ENCODE results near the gene DUSP7.

Gene DUSP7

DNA sequence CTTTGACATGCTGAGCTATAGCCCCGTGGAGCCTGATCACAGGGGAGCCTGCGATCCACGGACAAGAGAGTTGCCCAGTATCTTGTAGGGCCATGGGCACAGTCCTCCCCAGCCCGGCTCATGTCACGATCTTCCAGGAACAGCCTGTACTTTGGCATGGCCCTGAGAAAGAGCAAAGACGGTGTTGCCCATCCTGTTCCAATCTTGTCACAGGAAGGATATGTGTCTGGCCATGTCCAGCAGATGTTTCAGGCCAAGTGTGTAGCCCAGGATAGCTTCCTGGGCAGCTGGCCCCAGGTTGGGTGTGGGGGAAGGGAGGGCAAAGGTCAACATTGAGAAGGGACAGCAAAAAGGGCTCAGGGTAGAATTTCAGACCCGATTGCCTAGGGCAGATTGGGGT lies 43.7 kb downstream of the DUSP7 start (continued):
- TF ChIP-seq ZNF561 (tag by site-specific recombination; IDR thresholded peaks at IDR 0.05; ENCODE audit: borderline replicate concordance) (no peak), ZBTB7A (tag by site-specific recombination; IDR thresholded peaks at IDR 0.05; ENCODE audit: low read depth) (no peak), ZBTB20 (tag by site-specific recombination; IDR thresholded peaks at IDR 0.05) (no peak), ZNF433 (tag by site-specific recombination; IDR thresholded peaks at IDR 0.05; ENCODE audit: low read depth) (no peak), ZNF10 (tag by site-specific recombination; IDR thresholded peaks at IDR 0.05) (no peak), ZNF501 (tag by site-specific recombination; IDR thresholded peaks at IDR 0.05) (no peak), PRDM1 (tag by site-specific recombination; IDR thresholded peaks at IDR 0.05) (no peak), ZNF221 (tag by site-specific recombination; IDR thresholded peaks at IDR 0.05; ENCODE audit: borderline replicate concordance) (no peak)
- TF ChIP-seq, protein P1, sequence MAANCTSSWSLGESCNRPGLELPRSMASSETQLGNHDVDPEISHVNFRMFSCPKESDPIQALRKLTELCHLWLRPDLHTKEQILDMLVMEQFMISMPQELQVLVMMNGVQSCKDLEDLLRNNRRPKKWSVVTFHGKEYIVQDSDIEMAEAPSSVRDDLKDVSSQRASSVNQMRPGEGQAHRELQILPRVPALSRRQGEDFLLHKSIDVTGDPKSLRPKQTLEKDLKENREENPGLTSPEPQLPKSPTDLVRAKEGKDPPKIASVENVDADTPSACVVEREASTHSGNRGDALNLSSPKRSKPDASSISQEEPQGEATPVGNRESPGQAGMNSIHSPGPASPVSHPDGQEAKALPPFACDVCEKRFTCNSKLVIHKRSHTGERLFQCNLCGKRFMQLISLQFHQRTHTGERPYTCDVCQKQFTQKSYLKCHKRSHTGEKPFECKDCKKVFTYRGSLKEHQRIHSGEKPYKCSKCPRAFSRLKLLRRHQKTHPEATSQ (tag by site-specific recombination; IDR thresholded peaks at IDR 0.05): no peak
- TF ChIP-seq, protein P2, sequence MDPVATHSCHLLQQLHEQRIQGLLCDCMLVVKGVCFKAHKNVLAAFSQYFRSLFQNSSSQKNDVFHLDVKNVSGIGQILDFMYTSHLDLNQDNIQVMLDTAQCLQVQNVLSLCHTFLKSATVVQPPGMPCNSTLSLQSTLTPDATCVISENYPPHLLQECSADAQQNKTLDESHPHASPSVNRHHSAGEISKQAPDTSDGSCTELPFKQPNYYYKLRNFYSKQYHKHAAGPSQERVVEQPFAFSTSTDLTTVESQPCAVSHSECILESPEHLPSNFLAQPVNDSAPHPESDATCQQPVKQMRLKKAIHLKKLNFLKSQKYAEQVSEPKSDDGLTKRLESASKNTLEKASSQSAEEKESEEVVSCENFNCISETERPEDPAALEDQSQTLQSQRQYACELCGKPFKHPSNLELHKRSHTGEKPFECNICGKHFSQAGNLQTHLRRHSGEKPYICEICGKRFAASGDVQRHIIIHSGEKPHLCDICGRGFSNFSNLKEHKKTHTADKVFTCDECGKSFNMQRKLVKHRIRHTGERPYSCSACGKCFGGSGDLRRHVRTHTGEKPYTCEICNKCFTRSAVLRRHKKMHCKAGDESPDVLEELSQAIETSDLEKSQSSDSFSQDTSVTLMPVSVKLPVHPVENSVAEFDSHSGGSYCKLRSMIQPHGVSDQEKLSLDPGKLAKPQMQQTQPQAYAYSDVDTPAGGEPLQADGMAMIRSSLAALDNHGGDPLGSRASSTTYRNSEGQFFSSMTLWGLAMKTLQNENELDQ (tag by site-specific recombination; IDR thresholded peaks at IDR 0.05; ENCODE audit: low read depth): no peak

DNA sequence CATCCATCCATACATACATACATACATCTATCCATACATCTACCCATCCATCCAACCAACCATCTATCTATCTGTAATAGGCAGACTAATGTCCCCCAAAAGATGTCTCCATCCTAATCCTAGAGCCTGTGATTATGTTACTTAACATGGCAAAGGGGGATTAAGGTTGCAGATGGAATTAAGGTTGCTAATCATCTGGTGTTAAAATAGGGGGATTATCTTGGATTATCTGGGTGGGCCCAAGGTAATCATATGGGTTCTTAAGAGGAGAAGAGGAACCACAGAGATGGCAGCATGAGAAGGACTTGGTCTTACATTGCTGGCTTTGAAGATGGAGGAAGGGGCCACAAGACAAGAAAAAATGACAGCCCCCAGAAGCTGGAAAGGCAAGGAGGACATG lies 45.9 kb downstream of the DUSP7 start:
- Histone ChIP-seq H3K27ac (ENCODE audit: extremely low read depth, low read depth, low read length) (no peak overlapping the region), H3K4me1 (ENCODE audit: control insufficient read depth, insufficient read depth, low read length) (no peaks in the 10 kb centered on the region), H3K4me3 (ENCODE audit: low read depth, low read length) (no peak overlapping the region), H3K36me3 (ENCODE audit: control insufficient read depth in 2 of 2, insufficient read depth in 1 of 2, low read length in 2 of 2) (no peaks in the 10 kb centered on the region), H3K9me3 (ENCODE audit: control insufficient read depth, insufficient read depth, low read depth, low read length) (no peaks in the 10 kb centered on the region)
- no peak for TF ChIP-seq TRIM28 (IDR thresholded peaks at IDR 0.05; ENCODE audit: borderline replicate concordance, low read length)
- peak; percentile 4; the same call in 1 of the 2 replicates for TF ChIP-seq ZNF366 (tag by site-specific recombination; conservative IDR thresholded peaks at IDR 0.05)
- ChIA-PET POLR2A (no interaction called here), CTCF (interaction anchor here (0.8 kb wide), 1 partner anchor 10 kb away, joined by 4 read pairs; no protein-coding TSS in a partner anchor)

DNA sequence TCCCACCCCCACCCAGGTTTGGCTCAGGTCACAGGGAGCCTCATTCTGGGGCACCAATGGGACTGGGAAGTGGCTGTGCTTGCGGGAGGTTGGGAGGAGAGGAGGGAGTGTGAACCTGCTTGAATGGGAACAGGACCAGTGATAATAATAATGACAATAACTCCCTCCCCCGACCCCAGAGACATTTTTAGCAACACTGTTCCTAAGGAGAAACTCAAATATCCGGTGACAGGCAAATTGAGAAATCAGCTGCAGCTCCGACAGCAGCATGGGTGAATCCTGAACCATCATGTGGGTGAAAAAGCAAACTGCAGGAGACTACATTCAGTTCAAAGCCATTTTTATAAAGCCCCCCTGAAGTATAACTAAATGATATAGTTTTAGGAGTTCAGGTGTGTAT lies 49.1 kb downstream of the DUSP7 start:
- no peak for TF ChIP-seq ZSCAN30 (tag by site-specific recombination; IDR thresholded peaks at IDR 0.05)
- POLR2A ChIA-PET: interaction anchor here (1.3 kb wide), 1 partner anchor 11 kb away, joined by 3 read pairs; the partner anchor contains the start of gene RPL29
- Histone ChIP-seq H3K36me3 (ENCODE audit: control insufficient read depth in 2 of 2, insufficient read depth in 1 of 2, low read length in 2 of 2) (no peaks in the 10 kb centered on the region), H3K4me3 (ENCODE audit: low read depth, low read length) (no peak overlapping the region), H3K4me1 (ENCODE audit: control insufficient read depth, insufficient read depth, low read length) (no peaks in the 10 kb centered on the region), H3K27ac (ENCODE audit: extremely low read depth, low read depth, low read length) (no peak overlapping the region), H3K9me3 (ENCODE audit: control insufficient read depth, insufficient read depth, low read depth, low read length) (no peaks in the 10 kb centered on the region)
- CTCF ChIA-PET: no interaction called here

DNA sequence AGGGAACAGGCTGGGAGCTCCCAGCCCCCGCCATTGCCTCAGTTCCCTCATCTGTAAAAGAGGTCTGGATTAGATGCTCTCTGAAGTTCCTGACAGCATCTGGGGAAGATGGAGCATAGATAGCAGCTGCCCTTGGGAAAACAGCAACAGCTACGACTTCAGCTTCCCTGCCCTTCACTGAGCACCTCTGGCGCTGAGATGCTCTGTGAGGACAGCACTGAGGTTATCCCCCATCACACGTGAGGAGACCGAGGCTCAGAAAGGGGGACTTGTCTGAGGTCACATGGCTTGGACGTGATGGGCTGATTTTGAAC lies 49.6 kb downstream of the DUSP7 start:
- Histone ChIP-seq H3K4me3 (ENCODE audit: low read depth, low read length) (no peak overlapping the region), H3K36me3 (ENCODE audit: control insufficient read depth in 2 of 2, insufficient read depth in 1 of 2, low read length in 2 of 2) (no peaks in the 10 kb centered on the region), H3K4me1 (ENCODE audit: control insufficient read depth, insufficient read depth, low read length) (no peaks in the 10 kb centered on the region), H3K9me3 (ENCODE audit: control insufficient read depth, insufficient read depth, low read depth, low read length) (no peaks in the 10 kb centered on the region), H3K27ac (ENCODE audit: extremely low read depth, low read depth, low read length) (no peak overlapping the region)
- no peak for TF ChIP-seq IKZF3 (tag by site-specific recombination; IDR thresholded peaks at IDR 0.05)
- no peak for TF ChIP-seq ZNF302 (tag by site-specific recombination; IDR thresholded peaks at IDR 0.05; ENCODE audit: low read depth)
- TF ChIP-seq KLF8 (tag by site-specific recombination; IDR thresholded peaks at IDR 0.05): no peak
- TF ChIP-seq REPIN1 (tag by site-specific recombination; IDR thresholded peaks at IDR 0.05; ENCODE audit: low read depth): no peak
- no peak for TF ChIP-seq ZNF324 (tag by site-specific recombination; IDR thresholded peaks at IDR 0.05)
- no peak for TF ChIP-seq ZNF311 (tag by site-specific recombination; IDR thresholded peaks at IDR 0.05; ENCODE audit: borderline replicate concordance)
- no peak for TF ChIP-seq SETDB1 (IDR thresholded peaks at IDR 0.05; ENCODE audit: insufficient read length, low read length)
- no peak for TF ChIP-seq ZNF239 (tag by site-specific recombination; IDR thresholded peaks at IDR 0.05)
- TF ChIP-seq ZNF501 (tag by site-specific recombination; IDR thresholded peaks at IDR 0.05): no peak
- ChIA-PET POLR2A (no interaction called here), CTCF (no interaction called here)

Data from HEK293 (cell line).